Hepatocyte (in vitro differentiated cells): Measurements from ENCODE around the gene NDUFS6. TPM values are rescaled to one million over a fixed set of nuclear protein-coding genes. Genes with fewer than 3 reads are reported as not detected.

Experiments used
- DNase-seq: peaks from one replicate; pipeline ENCODE4 v3.0.0-alpha.2; 2016; ENCODE audit warnings: low spot score
- H2AFZ ChIP-seq: fragments of 200-600 bp; sonication (generic); 2 replicates; pipeline ENCODE4 v1.6.0; 2016; ENCODE audit warnings: antibody characterized with exemption, mild to moderate bottlenecking
- H3K27ac ChIP-seq: fragments of 200-600 bp; sonication (generic); 2 replicates; pipeline ENCODE4 v1.5.1; 2016; ENCODE audit warnings: mild to moderate bottlenecking
- H3K27me3 ChIP-seq: fragments of 200-600 bp; sonication (generic); 2 replicates; pipeline ENCODE4 v1.6.1; 2016
- H3K36me3 ChIP-seq: fragments of 200-600 bp; sonication (generic); replicated peaks from 2 replicates; pipeline ENCODE4 v1.5.1; 2016; ENCODE audit warnings: low read depth; ENCODE audit not compliant: insufficient read depth
- H3K4me1 ChIP-seq: fragments of 200-600 bp; sonication (generic); 2 replicates; pipeline ENCODE4 v1.5.1; 2016; ENCODE audit warnings: mild to moderate bottlenecking, moderate library complexity; ENCODE audit not compliant: insufficient read depth
- H3K4me2 ChIP-seq: fragments of 200-600 bp; sonication (generic); 2 replicates; pipeline ENCODE4 v1.6.0; 2016
- H3K4me3 ChIP-seq: fragments of 200-600 bp; sonication (generic); 2 replicates; pipeline ENCODE4 v1.5.1; 2016; ENCODE audit warnings: mild to moderate bottlenecking
- H3K79me2 ChIP-seq: fragments of 200-600 bp; sonication (generic); 2 replicates; pipeline ENCODE4 v1.6.0; 2017; ENCODE audit warnings: mild to moderate bottlenecking
- H3K9me2 ChIP-seq: fragments of 200-600 bp; sonication (generic); replicated peaks from 2 replicates; pipeline ENCODE4 v1.6.0; 2017; ENCODE audit warnings: mild to moderate bottlenecking; ENCODE audit not compliant: insufficient read depth
- H3K9me3 ChIP-seq: fragments of 200-600 bp; sonication (generic); 2 replicates; pipeline ENCODE4 v1.5.1; 2016; ENCODE audit warnings: low read depth, mild to moderate bottlenecking
- H4K20me1 ChIP-seq: fragments of 200-600 bp; sonication (generic); 2 replicates; pipeline ENCODE4 v1.6.0; 2016; ENCODE audit warnings: mild to moderate bottlenecking; ENCODE audit not compliant: insufficient read depth, poor library complexity, severe bottlenecking
- EZH2 ChIP-seq: fragments of 200-600 bp; sonication (generic); IDR thresholded peaks from 2 replicates; pipeline ENCODE4 v1.6.1; 2016; ENCODE audit warnings: antibody characterized with exemption, mild to moderate bottlenecking, borderline replicate concordance
- EZH2phosphoT487 ChIP-seq: fragments of 200-600 bp; sonication (generic); IDR thresholded peaks from one replicate; pipeline ENCODE4 v1.6.1; 2018; ENCODE audit warnings: antibody characterized with exemption, mild to moderate bottlenecking, low read depth, moderate library complexity; ENCODE audit not compliant: unreplicated experiment, severe bottlenecking
- WGBS: methylation state at CpG from one replicate; pipeline ENCODE4 v1.1.6; 2016; ENCODE audit warnings: low lambda C conversion rate; ENCODE audit errors: missing lambda C conversion rate; 5-methylcytosine and 5-hydroxymethylcytosine counted together
- polyA plus RNA-seq: library from polyadenylated mRNA; unstranded; fragments of >200 nt; fragmentation: Nextera tagmentation; extraction: Ambion mirVana; gene quantifications from 2 replicates; pipeline ENCODE4 v1.2.1, GENCODE V29; 2016
- total RNA-seq: library from RNA; depleted of rRNA; stranded (reverse); fragments of >200 nt; gene quantifications from 2 replicates; pipeline ENCODE4 v1.2.3, GENCODE V29; 2014
- TF ChIP-seq, protein P1 (sequence below): fragments of 200-600 bp; sonication (generic); IDR thresholded peaks from 2 replicates; pipeline ENCODE4 v1.5.1; 2016; ENCODE audit warnings: antibody characterized with exemption, mild to moderate bottlenecking; ENCODE audit not compliant: poor library complexity

The NDUFS6 gene
- total and polyA plus RNA-seq, 2 experiments from 2014 or later = 29.3 to 108 TPM

DNA sequence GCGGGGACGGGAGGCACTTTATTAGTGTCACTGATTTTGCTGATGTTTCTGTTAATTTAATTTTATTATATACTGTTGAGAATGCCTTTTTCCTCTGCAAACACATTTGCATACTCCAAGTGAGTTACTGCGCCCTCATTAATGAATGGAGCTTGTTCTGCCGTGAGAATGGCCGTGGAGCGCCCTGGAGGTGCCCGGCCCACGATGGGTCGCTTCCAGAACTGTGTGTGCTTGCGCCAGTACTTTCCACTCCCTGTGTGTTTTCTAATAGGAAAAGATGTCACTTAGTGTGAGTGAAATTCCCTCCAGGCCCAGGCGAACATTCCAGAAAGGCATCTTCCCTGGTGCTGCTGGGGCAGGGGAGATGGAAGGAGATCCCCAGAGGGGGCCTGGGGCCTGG lies 30.1 kb downstream of the NDUFS6 start:
- H3K79me2 ChIP-seq = no peaks in the 10 kb centered on the region
- TF ChIP-seq, protein P1, sequence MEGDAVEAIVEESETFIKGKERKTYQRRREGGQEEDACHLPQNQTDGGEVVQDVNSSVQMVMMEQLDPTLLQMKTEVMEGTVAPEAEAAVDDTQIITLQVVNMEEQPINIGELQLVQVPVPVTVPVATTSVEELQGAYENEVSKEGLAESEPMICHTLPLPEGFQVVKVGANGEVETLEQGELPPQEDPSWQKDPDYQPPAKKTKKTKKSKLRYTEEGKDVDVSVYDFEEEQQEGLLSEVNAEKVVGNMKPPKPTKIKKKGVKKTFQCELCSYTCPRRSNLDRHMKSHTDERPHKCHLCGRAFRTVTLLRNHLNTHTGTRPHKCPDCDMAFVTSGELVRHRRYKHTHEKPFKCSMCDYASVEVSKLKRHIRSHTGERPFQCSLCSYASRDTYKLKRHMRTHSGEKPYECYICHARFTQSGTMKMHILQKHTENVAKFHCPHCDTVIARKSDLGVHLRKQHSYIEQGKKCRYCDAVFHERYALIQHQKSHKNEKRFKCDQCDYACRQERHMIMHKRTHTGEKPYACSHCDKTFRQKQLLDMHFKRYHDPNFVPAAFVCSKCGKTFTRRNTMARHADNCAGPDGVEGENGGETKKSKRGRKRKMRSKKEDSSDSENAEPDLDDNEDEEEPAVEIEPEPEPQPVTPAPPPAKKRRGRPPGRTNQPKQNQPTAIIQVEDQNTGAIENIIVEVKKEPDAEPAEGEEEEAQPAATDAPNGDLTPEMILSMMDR = no peak
- TF ChIP-seq EZH2phosphoT487 = no peak
- TF ChIP-seq EZH2 = no peak
- no peak overlapping the region for H3K4me3 ChIP-seq
- no peak overlapping the region for H2AFZ ChIP-seq
- DNase-seq = no peak
- H3K36me3 ChIP-seq = no peaks in the 10 kb centered on the region
- no peak overlapping the region for H3K4me2 ChIP-seq
- no peaks in the 10 kb centered on the region for H3K9me2 ChIP-seq
- no peaks in the 10 kb centered on the region for H3K27me3 ChIP-seq
- WGBS = 90% methylated on average over 11 of the region's 11 CpGs
- H3K27ac ChIP-seq = no peak overlapping the region
- no peaks in the 10 kb centered on the region for H3K9me3 ChIP-seq
- no peaks in the 10 kb centered on the region for H3K4me1 ChIP-seq
- no peaks in the 10 kb centered on the region for H4K20me1 ChIP-seq

DNA sequence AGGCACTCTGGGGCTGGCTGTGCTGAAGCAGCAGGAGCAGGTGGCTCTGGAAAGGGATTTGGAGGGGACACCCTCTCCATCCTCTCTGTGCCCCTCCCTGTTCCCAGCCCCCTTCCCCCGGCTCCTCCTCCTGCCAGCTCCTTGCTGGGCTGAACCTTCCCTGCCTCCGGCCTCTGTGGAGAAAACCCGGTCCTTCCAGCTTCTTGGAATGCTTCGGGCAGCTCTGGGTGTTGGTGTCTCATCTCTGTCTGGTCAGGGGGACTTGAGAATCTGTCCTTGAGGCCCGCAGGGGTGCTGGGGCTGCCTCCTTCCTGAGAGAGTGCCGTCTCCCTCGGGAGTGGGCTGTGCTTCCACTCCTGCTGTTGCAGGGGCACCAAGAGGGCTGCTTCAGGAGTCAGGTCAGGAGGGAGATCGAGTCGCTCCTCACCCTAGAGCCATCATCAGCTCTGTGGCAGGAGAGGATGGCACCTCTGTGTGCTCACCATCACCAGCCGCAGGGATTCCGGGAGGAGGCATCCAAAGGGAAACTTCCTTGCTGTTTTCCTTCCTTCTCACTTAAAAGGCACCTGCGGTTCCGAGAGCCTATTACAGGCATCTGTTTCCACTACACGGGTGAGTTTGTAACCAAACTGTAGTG lies 30.6 kb downstream of the NDUFS6 start:
- Histone ChIP-seq H3K36me3 (no peaks in the 10 kb centered on the region), H3K4me3 (no peak overlapping the region), H4K20me1 (no peaks in the 10 kb centered on the region), H3K4me1 (no peaks in the 10 kb centered on the region), H3K9me3 (no peaks in the 10 kb centered on the region), H3K9me2 (no peaks in the 10 kb centered on the region), H2AFZ (no peak overlapping the region), H3K27me3 (no peaks in the 10 kb centered on the region), H3K27ac (no peak overlapping the region), H3K79me2 (no peaks in the 10 kb centered on the region), H3K4me2 (no peak overlapping the region)
- no peak for DNase-seq
- WGBS = 46% methylated on average over 14 of the region's 14 CpGs
- TF ChIP-seq, protein P1 = no peak
- TF ChIP-seq EZH2 (no peak), EZH2phosphoT487 (no peak)

DNA sequence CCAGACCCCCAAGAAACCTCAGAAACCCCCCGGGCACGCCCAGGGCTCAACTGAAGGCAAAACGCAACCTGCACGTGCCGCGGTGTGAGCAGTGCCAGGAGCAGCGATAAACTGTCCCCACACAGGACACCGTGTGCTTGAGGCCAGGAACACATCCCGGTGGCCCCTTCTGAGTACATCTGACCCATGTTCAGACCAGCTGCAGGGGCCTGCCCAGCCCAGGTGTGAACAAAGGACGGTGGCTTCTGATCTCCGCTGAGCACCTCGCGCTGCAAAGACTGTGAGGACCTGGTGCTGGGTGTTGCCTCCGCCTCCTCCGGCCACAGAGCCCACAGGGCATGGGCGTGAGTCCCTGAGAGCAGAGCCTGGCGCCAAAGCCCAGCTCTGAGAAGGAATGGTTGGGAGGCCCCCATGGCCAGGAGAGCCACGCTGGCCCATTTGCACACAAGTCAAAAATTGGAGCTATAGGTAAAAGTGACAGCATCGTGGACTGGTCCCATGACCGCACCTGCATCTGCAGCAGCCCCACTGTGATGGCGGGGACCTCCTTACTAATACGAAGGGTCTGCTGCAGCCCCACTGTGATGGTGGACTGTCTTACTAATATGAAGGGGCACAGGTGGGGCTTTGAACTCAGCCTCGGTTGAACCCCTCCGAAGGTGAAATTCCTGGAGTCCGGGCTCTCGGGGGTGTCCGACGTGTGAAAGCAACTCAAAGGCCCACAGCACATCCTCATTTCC lies 31.5 kb downstream of the NDUFS6 start:
- WGBS = 88% methylated on average over 28 of the region's 28 CpGs
- DNase-seq = no peak
- H3K36me3 ChIP-seq = no peaks in the 10 kb centered on the region
- H3K4me2 ChIP-seq = no peak overlapping the region
- no peak overlapping the region for H3K4me3 ChIP-seq
- no peak overlapping the region for H2AFZ ChIP-seq
- H3K27ac ChIP-seq = no peak overlapping the region
- H4K20me1 ChIP-seq = no peaks in the 10 kb centered on the region
- TF ChIP-seq, protein P1 = no peak
- TF ChIP-seq EZH2phosphoT487 (no peak), EZH2 (no peak)
- H3K27me3 ChIP-seq = no peaks in the 10 kb centered on the region
- no peaks in the 10 kb centered on the region for H3K79me2 ChIP-seq
- H3K9me3 ChIP-seq = no peaks in the 10 kb centered on the region
- H3K4me1 ChIP-seq = no peaks in the 10 kb centered on the region
- H3K9me2 ChIP-seq = no peaks in the 10 kb centered on the region
